K562 (cell line): ENCODE measurements around the gene UNC119B. TPM values are rescaled to one million over a fixed set of nuclear protein-coding genes. Genes with fewer than 3 reads are reported as not detected.

Experiments used
- ATAC-seq: fragments of 200-7000 bp; cut with Tn5 transposase; 3 replicates; pipeline ENCODE4 v1.9.1; 2020; ENCODE audit warnings: moderate library complexity
- BruUV-seq: library from RNA; stranded (reverse); fragments of 400-500 nt; replicated peaks from 2 replicates; lab custom pipeline; 2021; lab: Mats Ljungman, UMichigan
- CTCF ChIA-PET: fragments of 300-600 bp; formaldehyde crosslinking; extraction: SDS; loops from one replicate; lab custom pipeline; 2021; ENCODE audit warnings: low intra/inter-chr PET ratio; lab: Yijun Ruan, JAX
- POLR2A ChIA-PET: fragments of 300-600, 350-650 bp; sonication (Branson Sonifier 250); formaldehyde crosslinking; extraction: SDS; loops from one replicate; lab custom pipeline; 2021; ENCODE audit warnings: antibody characterized with exemption, inconsistent platforms; lab: Yijun Ruan, JAX
- DNase-seq, 4 experiments: peaks; one replicate each; pipeline versions ENCODE4 v3.0.0 to v3.0.0-alpha.2; 2011 to 2018; ENCODE audit warnings: low spot score in 3 of 4, mixed read lengths in 3 of 4; ENCODE audit errors: extremely low read depth in 1 of 4
- FAIRE-seq: peaks from 2 replicates; lab custom pipeline; 2011; peaks lifted over from hg19 to GRCh38; lab: Jason Lieb, UNC
- H2AFZ ChIP-seq: 2 replicates; pipeline ENCODE4 v1.6.0; 2011; ENCODE audit warnings: low read depth, low read length, control low read depth, inconsistent platforms
- H3K27ac ChIP-seq: fragments of 200-600 bp; 3 replicates; pipeline ENCODE4 v1.8.0; 2011; ENCODE audit warnings: low read depth, mild to moderate bottlenecking, control low read depth, inconsistent platforms, low read length, moderate library complexity, mixed read lengths; ENCODE audit errors: extremely low read depth
- H3K27me3 ChIP-seq, 2 experiments: fragments of 300-600 bp in 1 of 2; 2 replicates in 1 of 2; 3 replicates in 1 of 2; pipeline versions ENCODE4 v1.6.0 to v1.8.0; 2011; ENCODE audit warnings: inconsistent platforms in 2 of 2, low read length in 2 of 2, mild to moderate bottlenecking in 1 of 2, mixed read lengths in 1 of 2, moderate library complexity in 1 of 2; ENCODE audit not compliant: control insufficient read depth in 2 of 2, insufficient read depth in 2 of 2
- H3K36me3 ChIP-seq: fragments of 300-600 bp; 3 replicates; pipeline ENCODE4 v1.8.0; 2011; ENCODE audit warnings: mild to moderate bottlenecking, low read length, inconsistent platforms; ENCODE audit not compliant: control insufficient read depth, insufficient read depth
- H3K4me1 ChIP-seq, 2 experiments: fragments of 200-600 bp in 1 of 2; replicated peaks in 1 of 2; 2 replicates in 1 of 2; 3 replicates in 1 of 2; pipeline versions ENCODE4 v1.5.1 to v1.8.0; 2011; ENCODE audit warnings: inconsistent platforms in 2 of 2, low read length in 2 of 2, mild to moderate bottlenecking in 1 of 2, mixed read lengths in 1 of 2, moderate library complexity in 1 of 2; ENCODE audit not compliant: control insufficient read depth in 2 of 2, insufficient read depth in 2 of 2
- H3K4me2 ChIP-seq: 2 replicates; pipeline ENCODE4 v1.6.1; 2011; ENCODE audit warnings: low read length, control low read depth, inconsistent platforms, mixed read lengths; ENCODE audit not compliant: insufficient read depth
- H3K4me3 ChIP-seq: fragments of 200-600 bp; sonication (generic), shearing (Covaris generic); 2 replicates; pipeline ENCODE4 v1.5.1; 2016; ENCODE audit warnings: control low read depth, inconsistent platforms
- H3K79me2 ChIP-seq: fragments of 200-600 bp; 3 replicates; pipeline ENCODE4 v1.8.0; 2011; ENCODE audit warnings: low read length, inconsistent platforms; ENCODE audit not compliant: control insufficient read depth, insufficient read depth
- H3K9ac ChIP-seq, 2 experiments: 2 replicates each; pipeline versions ENCODE4 v1.6.0 to v1.6.1; 2011; ENCODE audit warnings: low read depth in 2 of 2, low read length in 2 of 2, control low read depth in 1 of 2, inconsistent platforms in 1 of 2, mild to moderate bottlenecking in 1 of 2, mixed read lengths in 1 of 2; ENCODE audit not compliant: insufficient read depth in 1 of 2
- H3K9me1 ChIP-seq: one replicate; pipeline ENCODE4 v1.6.0; 2011; ENCODE audit warnings: inconsistent platforms, mild to moderate bottlenecking, low read length, moderate library complexity; ENCODE audit not compliant: control insufficient read depth, insufficient read depth
- H3K9me3 ChIP-seq: replicated peaks from 2 replicates; pipeline ENCODE4 v1.5.1; 2011; ENCODE audit warnings: low read depth, low read length, inconsistent platforms; ENCODE audit not compliant: control insufficient read depth, insufficient read depth
- H4K20me1 ChIP-seq: replicated peaks from 2 replicates; pipeline ENCODE4 v1.6.1; 2011; ENCODE audit warnings: low read length, inconsistent platforms, mixed read lengths; ENCODE audit not compliant: control insufficient read depth, insufficient read depth
- BMI1 ChIP-seq: fragments of 150-350 bp; IDR thresholded peaks from 2 replicates; pipeline ENCODE4 v1.6.1; 2014; ENCODE audit warnings: low read length
- KLF16 ChIP-seq: IDR thresholded peaks from 2 replicates; pipeline ENCODE4 v1.6.1; 2016; ENCODE audit warnings: antibody characterized with exemption
- MTF1 ChIP-seq: fragments of 250-450 bp; sonication (Bioruptor Pico); IDR thresholded peaks from 2 replicates; pipeline ENCODE4 v1.9.0; 2021; ENCODE audit warnings: moderate library complexity, mild to moderate bottlenecking, inconsistent platforms, borderline replicate concordance
- PRPF4 ChIP-seq: fragments of 200-400 bp; formaldehyde crosslinking; IDR thresholded peaks from one replicate; pipeline ENCODE4 v1.6.1; 2017; ENCODE audit warnings: low read length, low read depth, mild to moderate bottlenecking; ENCODE audit not compliant: insufficient read depth, poor library complexity, severe bottlenecking
- SRSF7 ChIP-seq: fragments of 200-400 bp; formaldehyde crosslinking; optimal IDR thresholded peaks from 2 replicates; pipeline ENCODE3; 2017; ENCODE audit warnings: mild to moderate bottlenecking, low read depth, low read length
- TOE1 ChIP-seq, 2 experiments: fragments of 450-650 bp in 1 of 2; sonication (generic) in 1 of 2; formaldehyde crosslinking in 1 of 2; IDR thresholded peaks; 2 replicates each; pipeline versions ENCODE4 v1.7.1 to v1.8.0; 2016 to 2022; ENCODE audit warnings: borderline replicate concordance in 2 of 2, mild to moderate bottlenecking in 2 of 2, antibody characterized with exemption in 1 of 2, inconsistent platforms in 1 of 2, low read depth in 1 of 2, missing genetic modification reagents in 1 of 2, moderate library complexity in 1 of 2
- ZFX ChIP-seq: sonication (generic); formaldehyde crosslinking; IDR thresholded peaks from 2 replicates; pipeline ENCODE4 v1.8.0; 2022; ENCODE audit warnings: mild to moderate bottlenecking, missing genetic modification reagents, moderate library complexity
- ZKSCAN3 ChIP-seq: fragments of 250-450 bp; sonication (Bioruptor Pico); IDR thresholded peaks from 2 replicates; pipeline ENCODE4 v1.4.0; 2020
- ZNF717 ChIP-seq: fragments of 250-450 bp; sonication (Bioruptor Pico); IDR thresholded peaks from 2 replicates; pipeline ENCODE4 v1.5.0; 2021
- ZNF780A ChIP-seq: fragments of 250-450 bp; sonication (Bioruptor Pico); IDR thresholded peaks from 2 replicates; pipeline ENCODE4 v1.5.0; 2021; ENCODE audit warnings: mild to moderate bottlenecking
- WGBS: fragments of 100-300 bp; shearing (Covaris generic); methylation state at CpG from one replicate; pipeline ENCODE4 v1.1.6; 2016; ENCODE audit warnings: low coverage, mixed read lengths; ENCODE audit not compliant: insufficient coverage; ENCODE audit errors: missing lambda C conversion rate; 5-methylcytosine and 5-hydroxymethylcytosine counted together
- in situ Hi-C: fragments of 300-500 bp; cut with MboI; formaldehyde crosslinking; loops from 4 replicates; pipeline ENCODE4 v1.15.0; 2018; ENCODE audit warnings: inconsistent platforms, mixed read lengths
- intact Hi-C: fragments of 100-400 bp; cut with micrococcal nuclease; formaldehyde crosslinking; loops from 2 replicates; pipeline ENCODE4 v1.14.2; 2022
- polyA plus RNA-seq, 8 experiments: library from polyadenylated mRNA; depleted of rRNA in 4 of 8; stranded (reverse) in 5 of 8; unstranded in 3 of 8; fragments of >200 nt; fragmentation: Nextera tagmentation in 2 of 8; fragmentation: Illumina TruSeq in 1 of 8; extraction: Ambion mirVana in 2 of 8; extraction: Trizol in 1 of 8; gene quantifications; 2 replicates each; pipeline versions ENCODE4 v1.2.1 to v1.2.3, GENCODE V29; 2011 to 2014; ENCODE audit warnings: inconsistent platforms in 1 of 8, missing spikeins in 1 of 8
- total RNA-seq, 7 experiments: library from RNA; depleted of rRNA in 6 of 7; stranded (reverse); fragments of >200 nt in 6 of 7; fragmentation: Illumina TruSeq in 2 of 7; extraction: Trizol in 2 of 7; gene quantifications; 2 replicates each; pipeline versions ENCODE4 v1.2.1 to v1.2.3, GENCODE V29; 2011 to 2021; ENCODE audit warnings: low replicate concordance in 1 of 7

The UNC119B gene
- total and polyA plus RNA-seq, 9 of the 15 experiments (the other 6 are each of a cell fraction or from before 2014, with no cell fraction given): 4.0 to 34.5 (median 15.1) TPM

GRCh38 chr12:120761519-120761934 lies 51.3 kb downstream of the UNC119B start (continued):
- TF ChIP-seq ZNF780A (CRISPR knock-in tag): no peak
- TF ChIP-seq ZKSCAN3: no peak

- Histone ChIP-seq H3K36me3 (peaks cover 38% of the 10 kb centered on the region; the same call in 2 of the 3 replicates), H3K9me1 (no peaks in the 10 kb centered on the region), H2AFZ (no peak overlapping the region), H3K27me3 (no peaks in the 10 kb centered on the region), H4K20me1 (no peaks in the 10 kb centered on the region), H3K9ac (no peak overlapping the region), H3K4me2 (no peak overlapping the region), H3K4me1 (peaks cover 0 to 4% of the 10 kb centered on the region in 2 experiments; a peak in 1 of 5 replicates), H3K27ac (no peak overlapping the region), H3K9me3 (no peaks in the 10 kb centered on the region), H3K79me2 (no peaks in the 10 kb centered on the region), H3K4me3 (no peak overlapping the region)
- WGBS: 86% methylated on average over 6 of the region's 6 CpGs
- DNase-seq: no peak
- FAIRE-seq: no peak
- intact Hi-C loops (no loop called here), in situ Hi-C loops (no loop called here)
- no TSS peak for BruUV-seq
- ChIA-PET CTCF (interaction anchor here (0.7 kb wide), 1 partner anchor 9 kb away, joined by 3 read pairs; no protein-coding TSS in a partner anchor), POLR2A (interaction anchor here (0.6 to 0.9 kb wide), 5 partner anchors 9 to 234 kb away, joined by 3 read pairs; partner anchors contain the start of gene ACADS)
- ATAC-seq: no peak
- TF ChIP-seq PRPF4: no peak
- TF ChIP-seq ZNF717: no peak
- no peak for TF ChIP-seq ZFX (CRISPR knock-in tag)
- no peak for TF ChIP-seq MTF1
- no peak for TF ChIP-seq KLF16
- no peak for TF ChIP-seq BMI1
- TF ChIP-seq SRSF7: no peak
- no peak for TF ChIP-seq TOE1 (IDR thresholded peaks at IDR 0.05; ENCODE audit: borderline replicate concordance)
- TF ChIP-seq TOE1 (CRISPR knock-in tag; IDR thresholded peaks at IDR 0.05; ENCODE audit: borderline replicate concordance, low read depth): no peak
Observed at GRCh38 chr12:120762086-120762485, 51.8 kb downstream of the UNC119B start.
